COLO668 (cell line): ENCODE data around the gene CNOT9.

Source experiments
- DNase-seq: peaks from one replicate; lab custom pipeline; 2025; ENCODE audit not compliant: unreplicated experiment; lab: John Stamatoyannopoulos, UW

The CNOT9 gene

DNA sequence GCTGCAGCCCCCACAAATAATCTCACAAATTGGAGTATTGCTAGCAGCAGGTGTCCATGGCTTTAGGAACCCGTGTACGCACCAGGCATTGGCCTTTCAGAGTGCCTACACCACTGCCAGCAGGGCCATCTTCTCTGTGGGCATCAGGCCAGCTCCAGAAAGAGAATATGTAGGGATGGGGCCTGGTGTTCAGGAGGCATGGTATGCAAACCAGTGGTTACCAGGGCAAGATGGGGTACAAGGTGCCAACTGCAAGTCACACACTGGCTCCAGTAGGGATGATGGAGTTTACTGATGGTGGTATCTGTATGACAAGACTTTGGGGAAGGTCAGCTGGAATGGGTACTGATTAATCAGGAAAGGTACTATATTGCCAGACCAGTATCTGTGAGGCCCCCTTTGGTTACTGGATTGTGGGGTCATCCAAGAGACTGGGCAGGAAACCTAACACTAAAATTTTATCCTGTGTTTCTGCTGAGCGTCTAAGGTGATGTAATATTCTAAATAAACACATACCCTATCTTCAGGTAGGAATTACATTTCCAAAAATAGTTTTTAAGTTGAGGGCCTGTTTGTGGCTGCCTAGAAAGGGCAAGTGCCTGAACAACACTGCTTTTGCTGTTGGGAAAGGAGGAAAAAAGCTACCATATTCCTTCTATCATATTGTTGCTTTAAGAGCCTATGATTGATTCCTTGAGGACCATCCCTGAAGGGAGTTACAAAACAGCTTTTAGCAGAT lies 9.0 kb downstream of the CNOT9 start:
- DNase-seq, result no peak

DNA sequence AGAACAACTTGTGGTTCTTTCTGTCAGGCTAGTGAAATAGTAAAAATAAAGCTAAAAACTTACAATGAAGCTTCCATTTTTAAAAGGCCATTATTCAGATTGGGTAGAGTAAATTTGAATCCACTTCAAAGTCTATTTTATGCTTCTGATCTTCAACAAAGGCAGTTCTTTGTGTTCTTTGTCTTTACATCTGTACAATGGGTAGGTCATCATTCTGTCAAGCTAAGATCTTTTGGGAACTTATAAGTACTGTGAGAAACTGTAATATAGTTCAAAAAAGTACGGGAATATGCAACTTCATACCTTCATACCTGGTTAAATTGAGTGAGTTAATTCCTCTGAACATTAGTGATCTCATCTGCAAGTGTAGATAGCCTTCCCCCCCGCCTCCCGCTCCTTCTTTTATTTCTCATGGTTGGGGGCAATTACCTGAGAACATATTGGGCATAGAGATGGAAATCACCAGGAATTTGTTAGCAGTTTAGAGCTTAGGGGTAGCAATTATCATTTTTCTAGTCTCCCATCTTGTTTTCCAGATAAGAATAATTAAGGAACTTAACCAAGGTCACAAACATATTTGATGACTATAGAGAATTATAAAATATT lies 9.7 kb downstream of the CNOT9 start:
- DNase-seq, result no peak

DNA sequence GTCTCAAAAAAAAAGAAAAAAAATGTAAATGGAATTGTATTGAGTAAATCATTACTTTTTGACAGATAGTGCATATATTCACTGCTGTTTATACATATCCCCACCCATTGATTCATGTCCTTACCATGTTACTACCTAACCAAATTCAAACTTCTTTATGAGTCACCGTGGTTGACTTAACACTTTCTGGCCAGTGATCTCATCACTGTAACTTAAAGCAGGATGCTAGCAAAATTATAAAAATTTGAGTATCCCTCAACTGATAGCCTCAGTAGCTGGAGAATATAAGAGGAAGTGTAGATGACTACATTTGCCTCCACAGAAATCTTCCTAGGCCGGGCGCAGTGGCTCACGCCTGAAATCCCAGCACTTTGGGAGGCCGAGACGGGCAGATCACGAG lies 13.4 kb downstream of the CNOT9 start:
- no peak for DNase-seq

DNA sequence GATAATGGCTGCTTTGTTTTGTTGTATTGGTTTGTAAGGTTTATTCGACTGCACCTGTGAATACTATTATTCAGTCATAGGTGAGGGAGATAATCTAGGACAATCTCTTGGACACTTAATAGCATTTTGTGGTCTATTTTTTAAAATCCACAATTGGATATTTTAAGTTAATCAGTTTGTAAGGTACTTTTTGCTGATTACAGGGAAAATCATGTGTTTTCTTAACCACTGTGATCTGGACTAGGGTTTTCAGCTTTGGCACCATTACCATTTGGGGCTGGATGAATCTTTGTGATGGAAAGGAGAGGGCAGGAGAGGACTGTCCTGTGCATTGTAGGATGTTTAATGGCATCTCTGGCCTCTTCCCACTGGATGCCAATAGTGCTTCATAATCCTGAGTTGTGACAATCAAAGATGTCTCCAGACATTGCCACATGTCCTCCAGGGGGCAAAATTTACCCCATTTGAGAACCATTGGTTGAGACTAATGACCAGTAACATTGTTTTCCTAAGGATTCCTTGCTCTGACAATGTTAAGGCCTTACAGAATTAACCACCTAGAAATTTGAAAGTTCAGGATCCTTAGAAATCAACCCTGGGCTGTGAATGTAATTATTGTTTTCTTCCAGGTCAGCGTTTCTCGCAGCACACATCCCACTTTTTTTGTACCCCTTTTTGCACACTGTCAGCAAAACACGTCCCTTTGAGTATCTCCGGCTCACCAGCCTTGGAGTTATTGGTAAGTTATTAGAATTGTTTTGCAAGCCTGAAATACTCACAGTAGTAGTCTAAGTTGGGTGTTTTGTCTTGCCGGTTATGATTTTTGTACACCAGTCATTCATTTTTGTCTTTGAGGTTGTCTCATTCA lies 15.6 kb downstream of the CNOT9 start:
- no peak for DNase-seq

DNA sequence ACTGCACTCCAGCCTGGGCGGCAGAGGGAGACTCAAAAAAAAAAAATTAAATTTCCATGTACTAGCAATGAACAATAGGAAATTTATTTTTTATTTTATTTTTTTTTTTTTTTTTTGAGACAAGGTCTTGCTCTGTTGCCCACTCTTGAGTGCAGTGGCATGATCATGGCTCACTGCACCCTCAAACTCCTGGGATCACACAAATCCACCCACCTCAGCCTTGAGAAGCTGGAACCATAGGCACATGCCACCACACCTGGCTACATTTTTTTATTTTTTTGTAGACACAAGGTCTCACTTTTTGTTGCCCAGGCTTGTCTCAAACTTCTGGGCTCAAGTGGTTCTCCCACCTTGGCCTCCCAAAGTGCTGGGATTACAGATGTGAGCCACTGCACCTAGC lies 16.9 kb downstream of the CNOT9 start:
- DNase-seq, result no peak

DNA sequence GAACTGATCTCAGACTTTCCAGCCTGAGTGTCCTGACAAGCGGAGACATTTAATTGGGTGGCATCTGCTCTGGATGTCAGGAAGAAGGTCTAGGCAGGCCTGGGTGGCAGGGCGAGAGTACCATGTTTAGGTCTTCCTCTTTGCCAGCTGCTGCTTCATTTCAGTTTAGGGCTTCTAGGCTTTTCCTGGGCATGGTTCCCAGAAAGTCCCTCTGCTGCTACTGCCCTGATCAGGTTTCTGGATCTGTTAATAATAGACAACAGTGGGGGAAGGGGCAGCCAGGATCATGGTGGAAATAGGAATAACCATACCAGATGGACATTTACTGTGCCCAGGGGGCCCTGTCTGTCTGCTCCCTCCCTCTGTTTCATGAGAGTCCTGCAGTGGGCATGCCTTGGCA lies 36.8 kb downstream of the CNOT9 start:
- peak; percentile 59 for DNase-seq

DNA sequence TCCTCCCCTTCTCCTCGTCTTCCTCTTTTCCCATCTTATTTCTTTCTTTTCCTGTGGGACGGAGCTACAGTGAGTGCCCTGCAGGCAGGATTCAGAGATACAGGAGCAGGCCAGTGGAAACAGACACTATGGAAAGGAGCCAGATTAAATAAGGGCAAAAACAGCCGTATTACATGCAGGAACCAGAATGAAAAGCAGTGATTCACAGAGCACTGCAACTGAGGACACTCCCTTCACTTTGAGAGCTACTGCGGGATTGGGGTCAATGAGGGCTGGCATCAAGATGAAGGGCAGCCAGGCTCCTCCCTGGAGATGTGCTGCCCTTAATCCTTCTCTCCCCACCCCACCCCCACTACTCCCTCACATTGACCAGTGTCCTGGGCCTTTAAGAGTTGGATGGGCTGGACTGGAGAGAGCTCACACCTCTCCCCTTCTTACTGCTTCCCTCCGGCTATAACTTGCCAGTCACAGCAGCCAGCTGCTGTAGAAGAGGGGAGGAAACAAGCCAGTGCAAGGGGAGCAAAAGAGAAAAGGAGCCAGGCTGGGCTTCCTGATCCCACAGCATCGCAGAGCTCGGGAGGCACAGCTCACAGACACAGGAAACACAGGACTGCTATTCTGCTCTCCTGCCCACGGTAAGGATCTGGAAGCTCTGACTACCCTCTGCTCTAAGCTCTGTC lies 38.9 kb downstream of the CNOT9 start, which contains the start of gene PLCD4:
TSS of gene PLCD4 (plus strand) at position 464 of the 680 bp plus-strand sequence. CDS start 7,841 bp downstream, outside the sequence.
- no peak for DNase-seq

DNA sequence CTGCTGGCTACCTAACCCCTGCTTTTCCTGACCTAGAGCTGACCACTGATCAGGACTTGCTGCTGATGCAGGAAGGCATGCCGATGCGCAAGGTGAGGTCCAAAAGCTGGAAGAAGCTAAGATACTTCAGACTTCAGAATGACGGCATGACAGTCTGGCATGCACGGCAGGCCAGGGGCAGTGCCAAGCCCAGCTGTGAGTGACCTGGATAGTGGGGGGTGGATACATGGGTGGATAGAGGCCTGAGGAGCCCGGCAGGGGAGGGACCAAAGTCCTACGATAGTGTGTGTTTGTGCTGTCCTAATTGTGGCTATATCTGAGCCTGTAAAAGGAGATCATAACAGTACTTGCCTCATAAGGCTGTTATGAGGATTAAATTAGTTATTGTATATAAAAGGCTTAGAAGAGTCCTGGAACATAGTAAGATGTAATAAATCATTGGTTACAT lies 47.3 kb downstream of the CNOT9 start:
- DNase-seq, result no peak

DNA sequence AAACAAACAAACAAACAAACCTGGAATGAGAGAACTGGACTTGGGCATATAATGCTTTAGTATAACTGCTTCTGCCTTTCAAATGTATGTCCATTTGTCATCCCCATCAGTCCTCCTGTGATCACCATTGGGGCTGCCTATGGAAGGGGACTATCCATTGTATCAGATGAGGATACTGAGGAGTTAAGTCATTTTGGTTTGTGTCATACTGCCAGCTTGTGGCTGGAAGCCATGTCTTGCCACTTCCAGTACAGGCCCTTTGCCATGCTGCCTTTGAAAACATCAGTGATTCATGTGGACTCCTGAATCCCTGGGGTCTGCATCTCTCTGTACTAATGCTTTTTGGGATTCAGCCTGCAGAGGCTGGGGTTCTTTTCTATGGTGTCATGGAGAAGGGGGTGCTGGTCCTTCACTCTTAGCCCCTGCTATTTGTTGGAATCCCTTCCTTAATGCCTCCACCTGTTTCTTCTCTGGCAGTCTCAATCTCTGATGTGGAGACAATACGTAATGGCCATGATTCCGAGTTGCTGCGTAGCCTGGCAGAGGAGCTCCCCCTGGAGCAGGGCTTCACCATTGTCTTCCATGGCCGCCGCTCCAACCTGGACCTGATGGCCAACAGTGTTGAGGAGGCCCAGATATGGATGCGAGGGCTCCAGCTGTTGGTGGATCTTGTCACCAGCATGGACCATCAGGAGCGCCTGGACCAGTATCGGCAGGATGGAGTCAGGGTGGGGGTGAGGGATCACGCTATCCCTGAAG lies 49.6 kb downstream of the CNOT9 start:
- no peak for DNase-seq

DNA sequence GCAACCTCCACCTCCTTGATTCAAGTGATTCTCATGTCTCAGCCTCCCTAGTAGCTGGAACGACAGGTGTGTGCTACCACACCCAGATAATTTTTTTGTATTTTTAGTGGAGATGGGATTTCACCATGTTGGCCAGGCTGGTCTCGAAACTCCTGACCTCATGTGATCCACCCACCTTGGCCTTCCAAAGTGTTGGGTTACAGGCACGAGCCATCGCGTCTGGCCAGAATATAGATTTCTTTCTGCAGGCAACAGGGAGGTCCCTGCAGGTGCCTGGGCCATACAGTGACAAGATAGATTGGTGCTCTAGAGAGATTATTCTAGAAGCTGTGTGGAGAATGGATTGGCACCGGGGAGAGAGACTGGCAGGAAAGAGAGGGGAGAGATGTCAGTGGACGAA lies 52.4 kb downstream of the CNOT9 start:
- no peak for DNase-seq

DNA sequence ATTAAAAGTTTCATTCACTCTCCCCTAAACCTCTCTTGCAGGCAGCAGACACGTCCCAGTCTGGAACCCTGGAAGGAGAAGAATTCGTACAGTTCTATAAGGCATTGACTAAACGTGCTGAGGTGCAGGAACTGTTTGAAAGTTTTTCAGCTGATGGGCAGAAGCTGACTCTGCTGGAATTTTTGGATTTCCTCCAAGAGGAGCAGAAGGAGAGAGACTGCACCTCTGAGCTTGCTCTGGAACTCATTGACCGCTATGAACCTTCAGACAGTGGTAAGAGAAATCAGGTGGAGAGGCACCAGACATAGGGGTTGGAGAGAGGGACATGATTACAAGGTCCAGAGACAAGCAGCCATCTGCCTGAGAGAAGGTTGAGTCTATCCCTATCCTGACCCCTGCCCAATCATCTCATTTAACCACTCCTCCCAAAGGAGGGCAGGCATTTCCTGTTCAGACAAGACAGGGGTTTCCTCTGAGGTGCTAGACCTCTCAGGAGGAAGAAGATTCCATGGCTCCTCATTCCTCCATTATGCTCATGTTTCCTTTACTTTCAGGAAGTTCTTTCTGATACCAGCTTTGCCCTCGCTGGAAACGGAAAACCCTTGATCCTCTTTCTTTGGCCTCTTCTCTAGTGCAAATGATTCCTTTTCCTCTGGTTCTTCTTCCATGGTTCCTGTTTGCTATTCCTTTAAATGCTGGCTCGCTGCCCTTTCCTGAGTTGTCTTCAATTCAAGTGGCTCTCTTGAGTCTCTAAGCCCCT lies 54.1 kb downstream of the CNOT9 start:
- no peak for DNase-seq

DNA sequence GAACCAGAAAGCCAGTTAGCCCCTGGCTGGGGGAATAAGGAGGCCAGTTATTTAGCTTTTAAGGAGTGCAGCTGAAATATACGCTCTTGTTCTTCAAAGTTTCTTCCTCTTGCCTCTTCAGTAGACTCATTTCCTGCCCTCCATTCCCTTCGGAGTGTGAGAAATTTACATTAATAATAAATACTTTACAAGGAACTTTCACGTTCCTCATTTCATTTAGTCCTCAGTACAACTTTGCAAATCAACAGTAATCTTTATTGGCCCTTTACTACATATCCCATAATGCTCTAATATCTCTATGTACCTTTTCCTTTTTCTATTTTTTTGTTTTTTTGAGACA lies 54.7 kb downstream of the CNOT9 start:
- no peak for DNase-seq

DNA sequence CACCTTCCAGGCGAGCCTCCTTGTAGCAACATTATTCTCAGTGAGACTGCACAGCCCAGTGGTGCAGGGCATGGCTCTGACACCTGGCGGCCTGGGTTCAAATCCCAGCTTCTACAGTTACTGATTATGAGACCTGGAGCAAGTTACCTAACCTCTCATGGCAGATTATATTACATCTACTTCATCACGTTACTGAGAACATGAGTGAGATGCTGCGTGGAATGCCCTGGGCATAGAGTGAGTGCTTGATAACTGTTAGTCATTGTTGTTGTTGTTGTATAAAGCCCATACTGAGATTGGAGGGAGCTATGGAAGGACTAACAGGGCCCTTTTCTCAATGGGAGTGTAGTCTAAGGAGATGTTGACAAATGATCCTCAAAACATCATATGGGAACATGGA lies 57.7 kb downstream of the CNOT9 start:
- no peak for DNase-seq

DNA sequence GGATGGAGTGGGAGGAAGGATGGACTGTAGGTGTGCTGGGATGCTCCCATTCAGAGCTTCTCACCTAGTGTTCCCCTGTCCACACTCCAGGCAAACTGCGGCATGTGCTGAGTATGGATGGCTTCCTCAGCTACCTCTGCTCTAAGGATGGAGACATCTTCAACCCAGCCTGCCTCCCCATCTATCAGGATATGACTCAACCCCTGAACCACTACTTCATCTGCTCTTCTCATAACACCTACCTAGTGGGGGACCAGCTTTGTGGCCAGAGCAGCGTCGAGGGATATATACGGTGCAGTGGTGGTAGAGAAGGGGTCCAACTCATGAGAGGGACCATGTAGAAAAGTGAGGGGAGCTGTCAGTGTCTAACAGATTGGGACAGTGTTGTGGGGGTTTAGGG lies 59.3 kb downstream of the CNOT9 start:
- no peak for DNase-seq

DNA sequence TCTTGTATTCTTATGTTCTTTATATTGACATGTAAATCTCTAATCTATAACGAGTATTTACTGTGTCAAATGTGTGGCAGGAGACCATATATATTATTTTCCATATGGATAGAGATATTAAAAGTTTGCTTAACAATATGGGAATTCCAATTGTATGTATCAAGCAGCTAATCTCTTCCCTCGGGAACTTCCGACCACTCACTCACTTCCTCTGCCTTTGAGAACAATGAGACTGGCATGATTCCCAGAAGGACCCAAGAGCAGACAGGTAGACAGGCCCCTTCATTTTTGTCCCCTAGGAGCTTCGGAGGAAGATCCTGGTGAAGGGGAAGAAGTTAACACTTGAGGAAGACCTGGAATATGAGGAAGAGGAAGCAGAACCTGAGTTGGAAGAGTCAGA lies 63.2 kb downstream of the CNOT9 start:
- no peak for DNase-seq

DNA sequence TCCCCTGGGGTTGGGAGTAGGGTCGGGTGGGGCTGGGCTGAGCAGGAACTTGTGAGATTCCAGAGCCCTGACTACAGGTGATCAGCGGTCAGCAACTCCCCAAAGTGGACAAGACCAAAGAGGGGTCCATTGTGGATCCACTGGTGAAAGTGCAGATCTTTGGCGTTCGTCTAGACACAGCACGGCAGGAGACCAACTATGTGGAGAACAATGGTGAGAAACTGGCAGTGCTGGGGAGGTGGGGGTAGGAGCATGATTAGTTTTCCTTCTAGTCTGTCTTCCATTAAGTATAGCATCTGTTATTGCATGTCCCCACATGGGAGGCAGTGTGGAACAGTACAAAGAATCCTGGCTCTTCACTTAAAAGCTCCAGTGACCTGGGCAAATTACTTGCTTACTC lies 67.1 kb downstream of the CNOT9 start:
- no peak for DNase-seq

DNA sequence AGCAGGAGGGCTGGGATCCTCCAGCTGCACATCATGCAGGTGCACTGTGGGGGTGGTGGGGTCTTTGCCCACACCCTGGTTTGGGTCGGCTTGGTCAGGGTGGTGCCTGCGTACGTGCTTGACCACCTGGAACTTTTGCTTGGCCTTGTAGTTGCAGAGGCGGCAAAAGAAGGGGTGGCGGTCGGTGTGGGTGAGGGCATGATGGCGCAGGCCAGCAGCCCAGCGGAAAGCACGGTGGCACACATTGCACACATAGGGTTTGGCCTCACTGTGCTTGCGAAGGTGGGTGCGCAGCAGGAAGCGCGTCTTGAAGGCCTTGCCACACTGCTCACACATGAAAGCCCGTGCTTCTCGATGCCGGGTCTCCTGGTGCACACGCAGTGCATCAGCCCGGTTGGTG lies 69.7 kb downstream of the CNOT9 start:
- no peak for DNase-seq

DNA sequence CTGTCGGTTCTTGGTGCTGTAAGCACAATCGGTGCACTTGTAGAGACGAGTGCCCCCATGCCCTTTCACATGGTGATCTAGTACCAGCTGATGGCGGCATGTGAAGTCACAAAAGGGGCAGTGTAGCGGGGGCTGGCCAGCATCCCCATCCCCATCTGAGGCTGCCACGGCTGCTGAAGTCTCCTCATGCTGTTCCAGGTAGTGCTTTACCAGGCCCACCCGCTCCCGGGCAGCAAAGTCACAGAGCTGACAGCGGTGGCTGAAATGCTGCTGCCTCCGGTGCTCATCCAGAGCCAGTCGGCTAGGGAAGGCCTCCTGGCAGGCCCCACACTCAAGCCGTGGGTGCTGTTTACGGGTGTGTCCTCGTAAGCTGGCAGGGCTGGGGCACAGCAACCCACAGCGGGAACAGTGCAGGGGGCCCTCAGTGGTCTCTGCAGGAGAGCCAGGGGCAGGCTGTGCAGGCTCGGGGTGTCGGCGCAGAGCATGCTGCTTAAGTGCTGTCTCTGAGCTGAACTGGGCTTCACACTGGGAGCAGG lies 73.5 kb downstream of the CNOT9 start:
- no peak for DNase-seq

DNA sequence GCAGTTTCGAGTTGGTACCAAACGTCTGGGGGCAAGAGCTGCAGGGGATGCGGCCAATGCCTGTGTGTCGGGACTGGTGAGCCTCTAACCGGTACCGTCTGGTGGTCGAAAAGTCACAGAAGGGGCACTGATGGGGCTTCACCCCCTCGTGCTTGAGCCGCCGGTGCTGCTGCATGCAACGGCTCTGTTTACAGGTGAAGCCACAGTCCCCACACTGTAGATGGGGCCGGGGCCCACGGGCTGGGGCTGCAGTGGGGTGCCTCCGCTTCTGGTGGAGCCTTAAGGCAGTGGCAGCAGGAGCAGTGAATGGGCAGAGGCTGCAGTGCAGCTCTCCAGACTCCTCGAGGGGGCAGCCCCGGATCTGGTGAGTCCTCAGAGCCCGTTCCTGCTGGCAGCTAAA lies 74.1 kb downstream of the CNOT9 start:
- DNase-seq, result no peak
